Limb (tissue), 2 donors: ENCODE measurements around the gene BBIP1.
"Not testable (repeated sequence)": the region's sequence is repeated elsewhere in the genome, so short reads cannot be mapped to it uniquely, and the experiment has no call there.

Source experiments
- DNase-seq, 2 donors: peaks; one replicate each; pipeline ENCODE4 v3.0.0-alpha.2; 2016; ENCODE audit errors: extremely low spot score in 2 of 2

Gene BBIP1

DNA sequence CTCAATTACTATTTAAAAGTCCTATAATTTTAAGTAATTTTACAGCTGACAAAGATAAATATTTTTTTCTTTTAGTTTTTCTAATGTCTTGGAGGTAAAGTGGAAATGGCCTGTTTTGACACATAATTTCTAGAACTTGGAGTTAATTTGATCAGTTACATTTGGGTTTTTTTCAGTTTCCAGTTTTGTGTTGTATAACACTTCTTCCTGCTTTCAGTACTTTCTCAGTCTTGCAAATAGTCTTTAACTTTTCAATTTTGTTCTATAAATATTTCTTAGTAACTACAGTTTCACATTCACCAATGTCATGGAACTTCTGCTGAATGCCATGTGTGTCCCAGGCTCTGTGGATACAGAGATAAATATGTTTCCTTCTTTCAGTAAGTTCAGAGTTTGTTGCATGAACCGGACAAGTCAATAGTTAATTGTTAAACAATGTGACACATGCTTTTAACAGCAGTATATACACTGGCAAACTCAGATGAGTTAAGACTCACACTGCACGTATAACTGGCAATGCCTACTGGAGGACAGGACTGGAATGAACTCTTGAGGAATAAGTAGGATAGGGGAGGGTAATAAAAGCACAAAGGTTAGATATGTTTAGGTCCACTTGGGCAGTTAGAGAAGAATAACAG, 5.0 kb upstream of the BBIP1 start:
- no peak for DNase-seq

DNA sequence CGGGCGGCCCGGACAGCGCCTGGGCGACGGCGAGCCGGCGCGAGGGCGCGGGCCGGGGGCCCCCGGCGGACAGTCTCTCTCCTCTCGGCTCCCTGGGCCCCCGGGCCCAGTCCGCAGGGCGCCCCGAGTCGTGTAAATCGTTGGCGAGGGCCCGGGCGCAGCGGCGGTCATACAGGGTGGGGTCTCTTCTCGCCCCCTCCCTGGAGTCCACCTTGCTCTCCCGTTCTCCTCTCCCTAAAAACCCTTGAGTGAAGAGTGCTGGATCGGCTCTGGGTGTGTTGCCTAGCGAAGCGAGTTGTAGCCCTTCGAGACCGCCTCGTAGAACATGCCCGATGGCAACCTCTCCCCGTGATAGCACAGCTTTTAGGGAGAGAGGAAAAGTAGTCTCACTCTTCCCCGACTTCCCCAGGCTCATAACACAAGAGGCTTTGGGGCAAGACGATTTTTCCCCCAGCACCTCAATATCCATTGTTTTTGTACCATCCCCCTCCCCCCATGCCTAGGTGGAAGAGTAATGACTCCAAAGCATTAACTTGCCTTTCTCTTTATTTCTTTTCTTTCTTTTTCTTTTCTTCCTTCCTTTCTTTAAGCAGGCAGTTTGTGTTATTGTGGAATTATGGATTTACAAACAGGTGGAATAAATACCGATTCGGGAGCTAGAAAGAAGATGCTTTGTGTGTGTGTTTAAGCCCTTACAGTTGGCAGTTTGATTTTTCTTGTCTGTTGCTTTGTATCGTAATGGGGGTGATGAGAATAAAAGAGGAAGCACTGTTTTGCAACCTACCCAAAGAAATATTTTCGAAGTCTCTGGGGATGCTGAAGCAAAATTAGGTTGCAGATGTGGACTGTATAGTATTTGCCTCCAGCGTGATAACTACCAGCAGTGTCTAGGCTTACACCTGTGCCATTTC, 1.2 kb upstream of the BBIP1 start:
- peak; percentile 15 to 72 for DNase-seq

DNA sequence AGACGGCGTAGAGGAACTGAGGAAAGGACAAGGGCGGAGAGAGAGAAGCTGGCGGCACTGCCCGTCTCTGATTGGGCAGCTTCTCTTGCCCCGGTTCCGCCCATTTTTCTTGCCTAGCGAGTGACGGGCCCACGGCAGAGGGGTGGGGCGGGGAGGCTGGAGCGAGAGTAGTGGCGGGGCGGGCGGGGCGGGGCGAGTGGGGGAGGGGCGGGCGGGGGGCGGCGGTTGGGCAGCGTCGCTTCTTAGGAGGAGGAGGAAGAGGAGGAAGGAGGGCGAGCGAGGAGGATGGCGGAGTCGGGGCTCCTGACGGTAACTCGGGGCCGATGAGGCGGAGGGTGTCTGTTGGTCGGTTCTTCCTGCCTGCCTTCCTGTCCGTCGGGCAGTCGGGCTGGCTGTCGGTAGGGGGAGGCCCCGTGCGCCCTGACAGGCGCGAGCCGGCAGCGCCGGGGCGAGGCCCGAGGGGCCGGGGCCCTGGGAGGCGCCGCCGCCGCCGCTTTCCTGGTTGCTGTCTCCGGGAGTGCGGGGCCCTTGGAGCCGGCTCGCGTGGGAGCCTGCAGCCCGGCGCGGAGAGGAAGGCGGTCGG, 460 bp upstream of the BBIP1 start, which contains the start of gene SHOC2:
Gene SHOC2 (plus strand): TSS at position 256 of the 583 bp plus-strand sequence. CDS start 44,755 bp downstream, outside the sequence.
- no peak for DNase-seq

DNA sequence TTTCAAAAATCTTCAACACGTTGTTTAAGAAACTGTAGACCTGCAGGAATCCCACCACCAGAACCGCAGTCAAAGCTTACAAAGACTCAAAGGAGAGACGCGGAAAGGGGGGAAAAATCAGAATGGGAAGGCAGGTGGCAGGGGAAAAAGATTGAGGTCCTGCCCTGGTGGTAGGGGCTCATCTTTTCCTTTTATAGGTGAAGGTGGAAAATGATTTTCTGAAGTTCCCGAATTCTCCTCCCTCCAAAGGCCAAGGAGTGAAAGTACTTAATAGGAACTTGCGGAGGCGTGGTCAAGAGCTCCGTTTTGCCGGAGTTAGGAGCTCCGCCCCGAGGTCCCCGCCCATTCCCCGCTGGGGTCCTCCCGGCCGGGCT, 724 bp downstream of the BBIP1 start:
- DNase-seq: peak; percentile 95

DNA sequence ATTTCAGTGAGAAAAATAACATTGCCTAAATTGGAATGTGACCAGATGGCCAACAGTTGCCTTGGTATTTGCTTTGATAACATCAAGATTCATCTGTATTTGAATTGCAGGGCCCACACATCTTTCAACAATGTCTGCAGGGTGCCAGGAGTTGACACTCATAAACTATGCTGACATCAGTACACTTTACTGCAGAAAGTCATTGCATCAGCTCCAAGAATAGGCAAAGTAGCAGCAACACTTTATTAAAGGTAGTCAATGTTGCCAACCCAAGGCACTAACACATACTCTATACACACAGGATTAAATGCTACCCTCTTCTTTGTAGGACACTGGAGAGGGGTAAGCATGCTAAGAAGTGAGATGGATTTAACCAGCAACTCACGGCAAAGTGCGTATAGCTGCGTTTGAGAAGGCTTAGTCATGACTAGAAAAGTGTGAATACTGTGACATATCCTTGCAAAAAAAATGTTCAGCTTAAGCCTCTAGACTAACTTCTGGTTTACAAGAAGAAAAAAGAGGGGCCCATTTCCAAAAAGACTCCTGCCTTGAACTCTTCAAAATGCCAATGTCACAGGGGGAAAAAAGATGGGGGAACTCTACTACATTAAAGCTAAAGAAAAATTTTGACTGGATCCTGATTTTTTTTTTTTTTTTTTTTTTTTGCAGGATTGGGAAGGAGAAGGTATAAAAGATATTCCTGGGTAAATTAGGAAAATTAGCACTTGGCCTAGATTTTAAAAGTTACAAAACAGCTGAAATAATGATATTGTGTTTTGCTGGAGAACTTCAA, 2.2 kb downstream of the BBIP1 start:
- no peak for DNase-seq

DNA sequence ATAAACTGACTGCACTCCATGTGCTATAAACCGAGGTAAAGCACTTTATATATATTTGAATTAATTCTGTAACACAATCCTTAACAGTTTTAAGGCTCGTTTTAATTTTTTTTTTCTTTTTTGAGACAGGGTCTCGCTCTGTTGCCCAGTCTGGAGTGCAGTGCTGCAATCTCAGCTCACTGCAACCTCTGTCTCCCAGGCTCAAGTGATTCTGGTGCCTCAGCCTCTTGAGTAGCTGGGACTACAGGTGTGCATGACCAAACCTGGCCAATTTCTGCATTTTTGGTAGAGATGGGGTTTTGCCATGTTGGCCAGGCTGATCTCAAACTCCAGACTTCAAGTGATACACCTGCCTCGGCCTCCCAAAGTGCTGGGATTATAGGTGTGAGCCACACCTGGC, 3.4 kb downstream of the BBIP1 start:
- not testable (repeated sequence) for DNase-seq

DNA sequence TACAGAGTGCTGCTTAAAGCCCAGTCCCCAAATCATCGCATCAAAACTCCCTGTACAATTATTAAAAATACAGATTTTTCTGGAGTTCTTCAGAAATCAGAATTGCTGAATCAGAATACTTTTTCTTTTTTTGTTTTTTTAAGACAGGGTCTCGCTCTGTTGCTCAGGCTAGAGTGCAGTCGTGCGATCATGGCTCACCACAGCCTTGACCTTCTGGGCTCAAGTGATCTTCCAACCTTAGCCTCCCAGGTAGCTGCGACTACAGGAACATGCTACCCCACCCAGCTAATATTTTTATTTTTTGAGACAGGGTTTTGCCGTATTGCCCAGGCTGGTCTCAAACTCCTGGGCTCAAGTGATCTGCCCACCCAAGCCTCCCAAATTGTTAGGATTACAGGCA, 3.9 kb downstream of the BBIP1 start:
- no peak for DNase-seq

DNA sequence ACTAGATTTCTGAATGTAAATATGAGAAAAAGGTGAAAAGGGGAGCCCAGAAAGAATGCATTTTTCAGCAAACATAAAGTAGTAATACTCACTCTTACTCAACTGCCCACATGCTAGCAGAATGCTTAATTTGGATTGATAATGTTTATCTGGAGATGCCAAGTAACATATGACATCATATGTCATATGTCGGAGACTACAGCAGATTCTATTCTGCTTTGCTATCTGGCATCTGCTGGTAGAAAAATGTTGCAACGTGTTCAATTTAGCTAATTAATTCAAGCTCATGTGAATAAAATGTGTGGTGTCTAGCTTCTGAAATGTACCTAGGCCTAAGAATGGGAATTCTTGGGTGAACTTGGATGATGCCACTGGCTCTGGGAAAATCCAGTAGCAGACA, 4.5 kb downstream of the BBIP1 start:
- no peak for DNase-seq

DNA sequence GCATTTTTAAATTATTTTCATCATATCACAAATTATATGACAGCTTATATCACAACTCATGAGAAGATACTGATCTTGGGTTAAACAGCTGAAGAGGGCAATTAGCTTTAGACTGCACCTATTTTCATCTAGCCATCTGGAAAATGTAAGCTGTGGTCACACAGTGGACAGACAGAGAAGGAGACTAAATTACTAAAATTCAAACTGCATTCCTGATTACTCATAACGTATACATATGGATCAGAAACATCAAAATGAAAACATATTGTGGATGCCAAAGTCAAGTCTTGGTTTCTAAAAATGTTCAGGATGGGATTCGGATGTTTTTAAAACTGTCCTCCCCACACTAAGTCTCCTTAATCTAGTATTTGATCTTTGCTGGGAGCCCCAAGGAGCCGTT, 6.6 kb downstream of the BBIP1 start:
- DNase-seq: no peak

DNA sequence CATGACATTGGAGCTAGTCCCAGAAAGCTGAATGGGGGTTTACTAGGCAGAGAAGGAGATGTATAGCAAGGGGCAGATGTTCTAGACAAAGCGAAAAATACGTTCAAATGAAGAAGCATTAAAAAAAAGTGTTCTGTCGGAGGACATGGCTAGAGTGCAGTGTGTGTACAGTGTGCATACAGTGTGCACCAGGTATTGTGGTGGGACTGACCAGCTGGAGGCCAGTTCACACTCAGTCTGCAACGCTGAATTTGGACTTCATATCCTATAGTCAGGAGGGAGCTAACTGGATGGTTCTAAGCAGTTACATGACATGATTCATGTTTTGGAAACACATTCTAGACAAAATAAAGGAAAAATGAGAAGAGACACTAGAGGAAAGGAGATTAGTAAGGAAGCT, 8.8 kb downstream of the BBIP1 start:
- no peak for DNase-seq

DNA sequence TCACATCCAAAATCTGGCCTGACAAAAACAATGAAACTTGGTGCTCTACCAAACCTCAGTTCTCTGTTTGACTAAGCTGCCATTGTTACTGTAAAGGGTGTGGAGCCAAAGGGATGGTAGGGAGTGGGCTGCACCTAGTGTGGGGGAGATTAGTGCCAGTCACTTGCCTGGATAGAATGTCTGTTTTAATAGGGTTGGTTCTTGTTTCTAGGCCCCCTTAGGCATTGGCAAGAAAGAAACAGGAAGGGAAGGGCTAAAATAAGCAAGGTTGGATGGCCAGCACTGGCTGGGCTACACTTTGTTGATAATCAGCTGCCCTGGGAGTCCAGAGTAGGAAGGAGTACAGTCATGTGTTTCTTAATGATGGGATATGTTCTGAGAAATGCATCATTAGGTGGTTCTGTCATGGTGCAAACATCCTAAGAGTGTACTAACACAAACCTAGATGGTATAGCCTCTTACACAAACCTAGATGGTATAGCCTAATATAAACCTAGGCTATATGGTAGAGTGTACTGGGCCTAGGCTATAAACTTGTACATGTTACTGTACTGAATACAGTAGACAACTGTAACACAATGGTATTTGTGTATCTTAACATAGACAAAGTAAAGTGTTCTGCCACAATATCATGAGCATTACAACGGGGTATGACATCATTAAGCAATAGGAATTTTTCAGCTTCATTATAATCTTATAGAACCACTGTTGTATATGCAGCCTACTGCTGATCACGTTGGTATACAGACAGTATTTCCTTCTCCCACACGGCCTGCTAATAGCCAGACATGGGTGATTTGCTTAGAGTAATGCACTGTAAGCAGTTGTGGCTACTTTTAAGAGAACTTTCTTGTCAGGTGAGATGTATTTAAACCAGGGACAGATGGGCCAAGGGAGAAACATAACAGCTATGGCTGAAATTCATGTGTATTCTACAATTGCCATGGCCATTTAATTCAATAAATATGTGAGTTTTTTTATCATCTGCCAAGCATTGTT, 15.4 kb downstream of the BBIP1 start:
- no peak for DNase-seq

DNA sequence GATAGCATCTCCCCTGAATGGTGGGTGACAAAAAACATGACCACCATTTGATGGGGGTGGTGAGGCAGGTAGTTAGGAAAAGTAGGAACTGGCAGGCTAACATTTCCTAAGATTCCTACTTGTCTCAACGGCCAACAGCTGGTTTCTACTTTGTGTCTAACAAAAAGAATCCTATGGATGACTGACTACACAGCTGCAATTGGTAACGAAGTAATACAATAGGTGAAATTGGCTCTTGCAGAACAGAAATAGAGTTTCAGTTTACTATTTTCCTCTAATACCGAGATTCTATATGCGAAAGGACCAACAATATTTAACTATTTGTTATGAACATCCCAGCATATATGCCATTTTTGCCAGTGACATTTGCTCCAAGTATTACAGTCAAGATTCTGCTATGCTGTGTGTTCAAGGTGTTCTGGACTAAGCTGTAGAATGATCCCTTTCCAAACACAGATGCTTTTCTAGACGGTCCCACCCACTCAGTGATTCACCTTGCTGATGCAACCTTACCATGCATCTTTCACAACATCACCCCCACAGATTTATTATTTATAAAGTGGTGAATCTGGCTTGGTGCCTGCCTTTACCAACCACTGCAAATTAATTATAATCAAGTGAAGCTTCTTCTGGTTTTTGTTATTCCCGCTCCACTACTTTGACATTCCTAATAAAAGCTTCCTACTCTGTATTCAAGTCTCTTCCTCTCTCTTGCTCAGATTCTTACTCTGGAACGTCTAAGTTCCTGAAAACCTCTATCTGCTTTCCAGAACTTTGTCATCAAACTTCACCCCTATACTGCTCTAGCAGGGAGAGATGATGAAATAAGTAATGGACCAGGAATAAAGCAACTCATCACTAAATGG, 16.8 kb downstream of the BBIP1 start:
- no peak for DNase-seq

DNA sequence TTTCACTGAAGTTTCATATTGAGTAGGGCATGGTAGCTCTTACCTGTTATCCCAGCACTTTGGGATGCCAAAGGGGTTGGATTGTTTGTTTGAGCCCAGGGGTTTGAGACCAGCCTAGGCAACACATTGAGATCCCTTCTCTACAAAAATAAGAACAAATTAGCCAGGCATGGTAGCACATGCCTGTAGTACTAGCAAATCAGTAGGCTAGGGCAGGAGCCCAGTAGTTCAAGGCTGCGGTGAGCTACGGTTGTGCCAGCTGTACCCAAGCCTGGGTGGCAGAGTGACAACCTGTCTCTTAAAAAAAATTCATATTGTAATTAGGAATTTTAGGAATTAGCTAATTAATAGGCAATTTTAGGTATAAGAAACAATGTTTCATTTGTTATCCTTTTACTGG, 18.0 kb downstream of the BBIP1 start:
- DNase-seq: no peak

DNA sequence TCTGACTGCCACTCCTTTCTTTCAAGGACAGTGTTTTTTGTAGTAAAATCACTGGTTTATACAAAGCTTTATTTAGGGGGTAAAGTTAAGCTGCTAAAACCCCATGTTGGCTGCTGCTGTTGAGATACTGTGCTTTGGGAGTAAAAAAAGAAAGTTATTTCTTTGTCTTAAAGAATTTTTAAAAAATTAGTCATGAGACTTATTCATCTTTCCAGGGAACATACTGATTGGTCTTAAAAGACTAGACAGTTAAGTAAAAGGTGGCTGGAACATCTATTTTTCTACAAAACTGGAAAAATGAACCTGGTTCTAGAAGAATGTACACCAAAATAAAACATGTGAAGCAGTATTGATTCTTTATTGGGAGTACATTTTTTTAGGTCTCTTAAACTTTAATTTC, 20.6 kb downstream of the BBIP1 start:
- DNase-seq: no peak

DNA sequence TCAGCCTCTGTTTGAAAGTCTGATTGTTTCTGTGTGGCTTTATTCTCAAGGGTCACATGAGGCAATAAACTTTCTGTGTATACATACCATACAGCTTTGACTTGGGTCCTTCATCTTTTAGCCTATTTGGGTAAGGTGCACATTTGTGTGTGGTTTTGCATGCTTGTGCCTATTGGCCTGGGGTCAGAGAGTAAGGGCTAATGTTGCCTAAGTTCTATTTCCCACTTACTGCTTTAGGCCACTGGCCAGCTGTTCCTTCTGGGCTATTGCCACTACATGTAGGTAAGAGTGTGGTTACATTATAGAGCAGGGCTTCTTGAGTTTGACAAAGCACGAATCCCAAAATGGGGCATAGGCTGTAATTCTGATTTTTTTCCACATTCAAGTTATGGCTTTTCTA, 21.8 kb downstream of the BBIP1 start:
- DNase-seq: no peak

DNA sequence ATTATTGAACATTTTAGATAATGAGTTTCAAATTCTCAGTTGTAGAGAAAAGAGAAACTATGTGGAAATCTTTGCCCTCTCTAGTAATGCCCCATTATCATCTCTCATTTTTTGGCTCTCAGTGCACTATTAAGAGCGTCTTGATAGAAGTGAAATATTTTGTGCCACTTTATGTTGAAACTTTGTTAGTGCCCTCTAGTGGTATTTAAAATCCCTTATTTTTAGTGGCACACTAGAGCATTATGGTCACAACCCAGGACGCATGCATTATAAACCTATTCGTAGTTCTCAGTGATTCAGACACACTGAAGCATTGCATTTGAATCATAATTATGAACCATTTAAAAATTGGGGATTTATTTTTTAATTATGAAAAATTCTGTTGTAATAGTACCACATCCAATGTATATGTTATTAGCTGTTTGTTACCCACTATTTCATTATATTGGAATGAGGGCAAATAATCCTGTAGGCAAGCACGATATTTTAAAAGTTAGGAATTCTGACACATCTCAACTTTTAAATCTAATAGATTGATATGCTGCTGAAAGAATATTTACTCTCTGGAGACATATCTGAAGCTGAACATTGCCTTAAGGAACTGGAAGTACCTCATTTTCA, 25.3 kb downstream of the BBIP1 start:
- DNase-seq: peak in 1 of 2 donors; percentile 79

DNA sequence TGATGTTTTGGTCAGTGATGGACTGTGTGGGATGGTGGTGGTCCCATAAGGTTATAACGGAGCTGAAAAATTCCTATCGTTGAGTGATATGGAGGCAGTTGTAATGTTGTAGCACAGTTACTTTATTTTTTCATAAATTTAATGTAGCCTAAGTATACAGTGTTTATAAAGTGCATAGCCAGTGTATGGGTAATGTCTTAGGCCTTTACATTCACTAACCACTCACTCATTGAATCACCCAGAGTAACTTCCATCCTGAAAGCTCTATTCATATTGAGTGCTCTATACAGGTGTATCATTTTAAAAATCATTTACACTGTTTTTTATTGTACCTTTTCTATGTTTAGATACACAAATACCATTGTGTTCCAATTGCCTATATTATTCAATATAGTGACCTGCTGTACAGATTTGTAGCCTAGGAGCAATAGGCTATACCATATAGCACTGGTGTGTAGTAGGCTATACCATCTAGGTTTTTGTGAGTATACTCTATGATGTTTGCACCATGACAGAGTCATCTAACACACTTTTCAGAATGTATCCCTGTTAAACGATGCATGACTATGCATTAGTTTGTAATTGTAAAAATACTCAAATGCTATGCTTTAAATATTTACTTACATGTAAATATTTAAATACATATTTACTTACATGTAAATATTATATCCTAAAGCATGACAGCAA, 26.2 kb downstream of the BBIP1 start:
- no peak for DNase-seq

DNA sequence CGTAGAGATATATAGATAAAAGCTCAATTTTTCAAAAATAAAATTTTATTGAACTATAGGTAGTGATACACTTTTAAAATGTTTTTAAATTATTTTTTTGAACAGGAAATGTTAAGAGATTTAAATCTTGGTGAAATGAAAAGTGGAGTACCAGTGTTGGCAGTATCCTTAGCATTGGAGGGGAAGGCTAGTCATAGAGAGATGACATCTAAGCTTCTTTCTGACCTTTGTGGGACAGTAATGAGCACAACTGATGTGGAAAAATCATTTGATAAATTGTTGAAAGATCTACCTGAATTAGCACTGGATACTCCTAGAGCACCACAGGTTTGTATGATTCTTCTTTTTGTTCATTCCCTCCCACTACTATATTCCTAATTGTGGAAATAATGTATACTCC, 31.4 kb downstream of the BBIP1 start:
- DNase-seq: no peak
